Thyroid gland (tissue), 4 donors: ENCODE data around the gene TRIM36. TPM values are rescaled to one million over a fixed set of nuclear protein-coding genes. Genes with fewer than 3 reads are reported as not detected.

Experiments
- DNase-seq, 2 donors: peaks; one replicate each; pipeline ENCODE4 v3.0.0-alpha.2; 2019
- H3K27ac ChIP-seq, 3 donors: fragments of 200-600 bp; sonication (generic); 1 replicate in 2 of 3; 2 replicates in 1 of 3; pipeline ENCODE4 v1.5.1; 2016 to 2019; ENCODE audit warnings: mild to moderate bottlenecking in 1 of 3, moderate library complexity in 1 of 3
- H3K27me3 ChIP-seq: fragments of 200-600 bp; sonication (generic); one replicate; pipeline ENCODE4 v1.5.1; 2019
- H3K36me3 ChIP-seq, 2 donors: fragments of 200-600 bp; sonication (generic); one replicate each; pipeline ENCODE4 v1.5.1; 2016 to 2019
- H3K4me1 ChIP-seq, 2 donors: fragments of 200-600 bp; sonication (generic); one replicate each; pipeline ENCODE4 v1.5.1; 2017 to 2019
- H3K4me3 ChIP-seq, 3 donors: fragments of 200-600 bp; sonication (generic); replicated peaks in 1 of 3; 1 replicate in 2 of 3; 2 replicates in 1 of 3; pipeline ENCODE4 v1.5.1; 2016; ENCODE audit warnings: mild to moderate bottlenecking in 1 of 3
- H3K9me3 ChIP-seq: fragments of 200-600 bp; sonication (generic); one replicate; pipeline ENCODE4 v1.5.1; 2017
- CTCF ChIP-seq, 6 experiments: fragments of 200-600 bp in 3 of 6; fragments of 450-650 bp in 3 of 6; sonication (generic) in 3 of 6; IDR thresholded peaks; one replicate each; pipeline ENCODE4 v1.5.1; 2016 to 2019; ENCODE audit warnings: antibody characterized with exemption in 6 of 6, mild to moderate bottlenecking in 2 of 6, inconsistent platforms in 1 of 6, moderate library complexity in 1 of 6
- POLR2A ChIP-seq, 2 donors: fragments of 450-650 bp; IDR thresholded peaks; one replicate each; pipeline ENCODE4 v1.6.1; 2017; ENCODE audit warnings: antibody characterized with exemption in 2 of 2, mild to moderate bottlenecking in 2 of 2, moderate library complexity in 1 of 2
- WGBS, 2 donors: methylation state at CpG; one replicate each; pipeline ENCODE4 v1.1.5; 2017; 5-methylcytosine and 5-hydroxymethylcytosine counted together
- intact Hi-C: fragments of 100-400 bp; cut with DNase I; formaldehyde crosslinking; loops from one replicate; pipeline ENCODE4 v1.15.1; 2023
- total RNA-seq, 4 donors: library from RNA; depleted of rRNA; stranded (reverse); fragments of >200 nt; gene quantifications; one replicate each; pipeline ENCODE4 v1.2.3, GENCODE V29; 2016

TRIM36 gene, protein sequence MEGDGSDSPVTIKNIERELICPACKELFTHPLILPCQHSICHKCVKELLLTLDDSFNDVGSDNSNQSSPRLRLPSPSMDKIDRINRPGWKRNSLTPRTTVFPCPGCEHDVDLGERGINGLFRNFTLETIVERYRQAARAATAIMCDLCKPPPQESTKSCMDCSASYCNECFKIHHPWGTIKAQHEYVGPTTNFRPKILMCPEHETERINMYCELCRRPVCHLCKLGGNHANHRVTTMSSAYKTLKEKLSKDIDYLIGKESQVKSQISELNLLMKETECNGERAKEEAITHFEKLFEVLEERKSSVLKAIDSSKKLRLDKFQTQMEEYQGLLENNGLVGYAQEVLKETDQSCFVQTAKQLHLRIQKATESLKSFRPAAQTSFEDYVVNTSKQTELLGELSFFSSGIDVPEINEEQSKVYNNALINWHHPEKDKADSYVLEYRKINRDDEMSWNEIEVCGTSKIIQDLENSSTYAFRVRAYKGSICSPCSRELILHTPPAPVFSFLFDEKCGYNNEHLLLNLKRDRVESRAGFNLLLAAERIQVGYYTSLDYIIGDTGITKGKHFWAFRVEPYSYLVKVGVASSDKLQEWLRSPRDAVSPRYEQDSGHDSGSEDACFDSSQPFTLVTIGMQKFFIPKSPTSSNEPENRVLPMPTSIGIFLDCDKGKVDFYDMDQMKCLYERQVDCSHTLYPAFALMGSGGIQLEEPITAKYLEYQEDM
- total RNA-seq = 1 to 10 TPM in 3 of 4 donors, under 1 TPM in 1; 0.22 to 3.4 (median 2.1) TPM

DNA sequence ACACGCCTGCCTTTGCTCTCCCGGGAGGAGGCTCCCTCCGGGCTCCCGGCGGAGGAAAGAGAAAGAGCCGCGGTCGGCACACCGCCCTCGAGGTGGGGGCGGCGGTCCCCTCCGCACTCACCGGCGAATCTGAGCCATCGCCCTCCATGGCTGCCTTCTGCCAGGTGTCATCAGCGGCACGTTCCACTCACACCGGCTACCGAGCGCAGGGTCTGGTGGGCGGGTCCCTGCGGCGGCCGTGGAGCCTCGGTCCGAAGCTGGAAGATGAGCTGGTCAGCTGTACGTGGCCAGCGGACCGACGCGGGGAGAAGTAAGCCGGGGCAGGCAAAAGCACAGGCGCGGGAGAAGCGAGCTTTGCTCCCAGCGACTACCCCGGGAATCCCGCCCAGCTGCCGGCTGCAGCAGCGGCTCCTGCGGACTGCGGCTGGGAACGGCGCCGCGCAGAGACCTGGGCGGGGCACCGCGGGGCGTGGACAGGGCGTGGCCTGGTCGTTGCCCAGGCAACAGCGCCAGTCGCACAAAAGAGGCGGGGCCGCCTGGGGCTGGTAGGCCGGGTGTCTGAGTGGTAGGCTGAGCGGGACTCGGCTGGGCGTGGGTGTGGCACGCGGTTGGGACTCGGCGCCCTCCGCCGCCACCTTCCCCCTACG, at the start of gene TRIM36:
Gene TRIM36, minus strand, starts transcription at position 422 of the 647 bp plus-strand sequence. Its CDS starts 274 bp downstream, at position 148.
- no peaks in the 10 kb centered on the region for H3K27me3 ChIP-seq
- intact Hi-C loops = no loop called here
- 0 to 2% methylated on average over 10 to 12 of the region's 68 CpGs for WGBS, 2 donors

DNA sequence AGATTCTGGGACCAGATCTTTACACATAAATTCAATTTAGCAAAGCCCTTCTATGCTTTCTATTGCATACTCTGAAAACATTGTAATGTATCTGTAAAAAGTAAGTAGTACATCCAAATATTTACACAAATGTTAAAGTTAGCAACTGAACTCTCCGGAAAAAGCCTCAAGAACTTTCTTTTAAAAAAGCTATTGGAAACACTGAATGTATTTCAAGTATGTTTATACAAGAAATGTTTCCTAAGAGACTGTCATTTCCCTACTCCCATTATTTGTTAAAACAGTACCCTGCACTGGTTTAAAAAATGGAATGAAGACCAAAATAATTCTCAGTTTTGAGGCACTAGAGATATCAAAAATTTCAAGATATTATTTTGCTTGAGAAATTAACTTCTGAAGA, 44.8 kb upstream of the TRIM36 start:
- DNase-seq = no peak
- WGBS, 2 donors = 35 to 37% methylated on average over 1 of the region's 1 CpG
- Histone ChIP-seq H3K27me3 (no peaks in the 10 kb centered on the region), H3K4me3 (no peak overlapping the region), H3K4me1 (no peaks in the 10 kb centered on the region), H3K27ac (no peak overlapping the region), H3K9me3 (no peaks in the 10 kb centered on the region), H3K36me3 (no peaks in the 10 kb centered on the region)
- intact Hi-C loops = no loop called here
- TF ChIP-seq POLR2A (IDR thresholded peaks at IDR 0.05) (no peak), CTCF (IDR thresholded peaks at IDR 0.05) (no peak)

More for the DNA sequence above, at the start of gene TRIM36:
- Histone ChIP-seq H3K9me3 (no peaks in the 10 kb centered on the region), H3K4me3 (peak within 1 kb of the TSS; percentile 58 to 83 (median 70)), H3K27ac (no peak within 1 kb of the TSS), H3K4me1 (peaks cover 8 to 12% of the 10 kb centered on the region in 2 donors), H3K36me3 (no peaks in the 10 kb centered on the region)
- TF ChIP-seq CTCF (IDR thresholded peaks at IDR 0.05) (peak in 1 of 6 experiments; percentile 30), POLR2A (IDR thresholded peaks at IDR 0.05) (peak in 1 of 2 donors; percentile 86)
- peak; percentile 94 to 95 for DNase-seq

- no peak overlapping the region for H3K4me3 ChIP-seq
- WGBS, 2 donors = 85 to 91% methylated on average over 3 of the region's 3 CpGs
- H3K27ac ChIP-seq = no peak overlapping the region
- no peaks in the 10 kb centered on the region for H3K9me3 ChIP-seq
- TF ChIP-seq CTCF (IDR thresholded peaks at IDR 0.05) (no peak), POLR2A (IDR thresholded peaks at IDR 0.05) (no peak)
- no peaks in the 10 kb centered on the region for H3K36me3 ChIP-seq
- intact Hi-C loops = no loop called here
- H3K27me3 ChIP-seq = no peaks in the 10 kb centered on the region
- no peak for DNase-seq
- no peaks in the 10 kb centered on the region for H3K4me1 ChIP-seq
Measured at GRCh38 chr5:115209279-115209678, 39.6 kb upstream of the TRIM36 start.

DNA sequence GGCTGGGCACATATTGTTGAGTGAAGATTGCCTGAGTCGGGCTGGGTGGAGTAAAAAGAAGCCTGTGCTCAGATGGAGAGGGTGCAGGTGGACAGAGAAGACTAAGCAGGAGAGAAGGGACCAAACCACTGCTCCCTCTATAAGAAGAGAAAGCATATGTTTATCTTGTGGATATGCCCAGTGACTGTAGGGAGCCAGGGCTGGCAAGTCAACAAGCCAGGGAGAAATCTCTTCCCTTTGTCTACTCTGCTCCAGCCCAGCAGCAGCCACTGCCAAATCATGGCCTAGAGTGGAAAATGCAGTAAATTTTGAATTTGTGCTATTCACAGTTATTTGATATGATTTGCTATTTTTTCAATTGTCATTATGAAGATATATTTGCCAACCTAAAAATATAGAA, 33.2 kb upstream of the TRIM36 start:
- no peak for DNase-seq
- no peaks in the 10 kb centered on the region for H3K4me1 ChIP-seq
- H3K36me3 ChIP-seq = no peaks in the 10 kb centered on the region
- no peak overlapping the region for H3K27ac ChIP-seq
- H3K27me3 ChIP-seq = no peaks in the 10 kb centered on the region
- no peaks in the 10 kb centered on the region for H3K9me3 ChIP-seq
- TF ChIP-seq CTCF (IDR thresholded peaks at IDR 0.05) = no peak
- no peak for TF ChIP-seq POLR2A (IDR thresholded peaks at IDR 0.05)
- 86 to 96% methylated on average over 1 of the region's 1 CpG for WGBS, 2 donors
- no peak overlapping the region for H3K4me3 ChIP-seq
- intact Hi-C loops = no loop called here
